ENCODE results near the gene IGFBP3. TPM values are rescaled to one million over a fixed set of nuclear protein-coding genes. Genes with fewer than 3 reads are reported as not detected.

The IGFBP3 gene
- total RNA-seq, 1 experiment from 2014 or later: 4.1 TPM

- ChIA-PET CTCF (no interaction called here), RAD21 (ENCODE audit: low non-redundant PET in 1 of 2, low total read pairs in 2 of 2, uncharacterized antibody in 2 of 2, unreplicated experiment in 2 of 2) (no interaction called here), POLR2A (no interaction called here)
- intact Hi-C loops (cut with micrococcal nuclease): no loop called here
- ATAC-seq (no peak), DNase-seq (ENCODE audit: low read depth, low spot score) (no peak)
- TF ChIP-seq ELF1 (IDR thresholded peaks at IDR 0.05; ENCODE audit: borderline replicate concordance, low read depth) (no peak), POLR2A (IDR thresholded peaks at IDR 0.05; ENCODE audit: borderline replicate concordance, extremely low read depth, insufficient read depth, insufficient read length) (no peak), SRF (IDR thresholded peaks at IDR 0.05; ENCODE audit: low read depth) (no peak), JUND (IDR thresholded peaks at IDR 0.05) (no peak), ZNF274 (IDR thresholded peaks at IDR 0.05; ENCODE audit: low read depth, low read length) (no peak), CEBPB (IDR thresholded peaks at IDR 0.05; ENCODE audit: low read depth) (no peak), ZFX (IDR thresholded peaks at IDR 0.05) (no peak), RAD21 (IDR thresholded peaks at IDR 0.05; ENCODE audit: low read depth) (no peak), CTCF (IDR thresholded peaks at IDR 0.05 in 2 of 3, conservative IDR thresholded peaks at IDR 0.05 in 1 of 3; ENCODE audit: borderline replicate concordance in 1 of 3, insufficient read depth in 1 of 3, low read depth in 2 of 3, low read length in 2 of 3) (no peak), ZBTB33 (IDR thresholded peaks at IDR 0.05; ENCODE audit: extremely low read depth, insufficient replicate concordance, low read length) (no peak), EGR1 (IDR thresholded peaks at IDR 0.05; ENCODE audit: low read depth) (no peak), POLR2AphosphoS5 (IDR thresholded peaks at IDR 0.05; ENCODE audit: low read depth, low read length) (no peak), MAX (IDR thresholded peaks at IDR 0.05) (no peak), YY1 (IDR thresholded peaks at IDR 0.05; ENCODE audit: extremely low read depth, insufficient replicate concordance, low read depth, low read length) (no peak), EZH2 (IDR thresholded peaks at IDR 0.05) (no peak), EZH2phosphoT487 (IDR thresholded peaks at IDR 0.05; ENCODE audit: borderline replicate concordance) (no peak), CBX3 (IDR thresholded peaks at IDR 0.05; ENCODE audit: low read depth) (no peak), TCF7L2 (IDR thresholded peaks at IDR 0.05; ENCODE audit: borderline replicate concordance, extremely low read depth, insufficient read depth, insufficient read length) (no peak), REST (IDR thresholded peaks at IDR 0.05; ENCODE audit: low read depth) (no peak), FOSL1 (IDR thresholded peaks at IDR 0.05; ENCODE audit: low read depth) (no peak)
- no TSS peak for BruUV-seq (replicated peaks)
- Histone ChIP-seq H3K4me2 (ENCODE audit: low read length) (no peak overlapping the region), H3K9me2 (ENCODE audit: insufficient read depth) (no peaks in the 10 kb centered on the region), H3K27me3 (ENCODE audit: insufficient read depth, low read length) (0 out of 2 replicates have a peak, but pooled peaks cover 2% of the 10 kb centered on the region), H3K36me3 (ENCODE audit: control insufficient read depth in 1 of 2, insufficient read depth in 2 of 2, low read length in 2 of 2) (no peaks in the 10 kb centered on the region), H4K20me1 (ENCODE audit: insufficient read depth) (no peaks in the 10 kb centered on the region), H3K9ac (ENCODE audit: low read length) (no peak overlapping the region), H3K4me3 (replicated peaks in 1 of 2; ENCODE audit: low read depth in 1 of 2, low read length in 2 of 2) (no peak overlapping the region), H2AFZ (ENCODE audit: low read depth, low read length, poor library complexity, severe bottlenecking) (no peak overlapping the region), H3K9me3 (ENCODE audit: control insufficient read depth in 1 of 2, insufficient read depth in 1 of 2, low read depth in 1 of 2, low read length in 2 of 2) (no peaks in the 10 kb centered on the region), H3K4me1 (ENCODE audit: control insufficient read depth in 1 of 2, insufficient read depth in 2 of 2, low read length in 2 of 2) (peaks cover 0 to 4% of the 10 kb centered on the region in 2 experiments; a peak in 1 of 4 replicates), H3K27ac (ENCODE audit: low read depth, low read length) (no peak overlapping the region), H3K79me2 (ENCODE audit: insufficient read depth, low read length) (no peaks in the 10 kb centered on the region)
Observed at GRCh38 chr7:45865594-45866410, 55.3 kb downstream of the IGFBP3 start.

Measured in HCT116 (cell line).